Posterior vena cava (tissue), 2 donors: ENCODE results near the gene MBTPS1. TPM values are rescaled to one million over a fixed set of nuclear protein-coding genes. Genes with fewer than 3 reads are reported as not detected.

ENCODE experiments used
- DNase-seq: peaks from one replicate; pipeline ENCODE4 v3.0.0-alpha.2; 2020; ENCODE audit warnings: low spot score
- intact Hi-C, 2 donors: fragments of 100-400 bp; cut with DNase I; formaldehyde crosslinking; loops; one replicate each; pipeline versions ENCODE4 v1.14.1 to v1.14.2; 2022 to 2023
- total RNA-seq, 2 donors: library from RNA; stranded (reverse); fragmentation: NEBNext Ultra II Directional; extraction: Animal tissue kit (Norgen Biotek cat#: 25700); gene quantifications; one replicate each; pipeline ENCODE4 v1.2.1, GENCODE V29; 2021
- donor health status: DM: yes; HTN: yes; CAD: no.
- donor health status: DM: yes; HTN: yes; CAD: no.

Gene MBTPS1
- total RNA-seq, 2 donors from 2014 or later, result 61.9 to 71.3 TPM

GRCh38 chr16:84033251-84034195 is 83.2 kb downstream of the MBTPS1 start:
- DNase-seq, result no peak
- intact Hi-C loops, result no loop called here

- no peak for DNase-seq
- intact Hi-C loops, result no loop called here
Observed at GRCh38 chr16:84032458-84033178, 84.1 kb downstream of the MBTPS1 start.

GRCh38 chr16:84031556-84031955 is 85.2 kb downstream of the MBTPS1 start:
- intact Hi-C loops, result no loop called here

GRCh38 chr16:84029297-84030047 is 87.3 kb downstream of the MBTPS1 start:
- intact Hi-C loops, result no loop called here

More at GRCh38 chr16:84031556-84031955, 85.2 kb downstream of the MBTPS1 start:
- no peak for DNase-seq

GRCh38 chr16:84027625-84028024 is 89.1 kb downstream of the MBTPS1 start:
- DNase-seq, result no peak
- intact Hi-C loops, result no loop called here

More at GRCh38 chr16:84029297-84030047, 87.3 kb downstream of the MBTPS1 start:
- no peak for DNase-seq

- no peak for DNase-seq
- intact Hi-C loops, result no loop called here
Observed at GRCh38 chr16:84026606-84027005, 90.1 kb downstream of the MBTPS1 start.

GRCh38 chr16:84024854-84025253 is 91.9 kb downstream of the MBTPS1 start:
- DNase-seq, result peak; percentile 88
- intact Hi-C loops, result no loop called here

GRCh38 chr16:84022644-84023043 is 94.1 kb downstream of the MBTPS1 start:
- intact Hi-C loops, result no loop called here
- DNase-seq, result no peak

- no peak for DNase-seq
- intact Hi-C loops, result no loop called here
Observed at GRCh38 chr16:84021488-84021887, 95.3 kb downstream of the MBTPS1 start.

GRCh38 chr16:84020353-84020752 is 96.4 kb downstream of the MBTPS1 start:
- DNase-seq, result no peak
- intact Hi-C loops, result no loop called here

- intact Hi-C loops, result no loop called here
- no peak for DNase-seq
Observed at GRCh38 chr16:84018710-84019109, 98.0 kb downstream of the MBTPS1 start.

- no peak for DNase-seq
- intact Hi-C loops, result no loop called here
Observed at GRCh38 chr16:84016477-84016876, 100.3 kb downstream of the MBTPS1 start.

GRCh38 chr16:84015399-84015798 is 101.3 kb downstream of the MBTPS1 start:
- intact Hi-C loops, result no loop called here
- DNase-seq, result no peak

GRCh38 chr16:84014570-84015327 is 102.0 kb downstream of the MBTPS1 start:
- intact Hi-C loops, result no loop called here

GRCh38 chr16:84013787-84014569 is 102.8 kb downstream of the MBTPS1 start:
- no peak for DNase-seq
- intact Hi-C loops, result no loop called here

More at GRCh38 chr16:84014570-84015327, 102.0 kb downstream of the MBTPS1 start:
- DNase-seq, result no peak

- intact Hi-C loops, result no loop called here
- DNase-seq, result no peak
Observed at GRCh38 chr16:84009282-84009681, 107.5 kb downstream of the MBTPS1 start.

- no peak for DNase-seq
- intact Hi-C loops, result no loop called here
Observed at GRCh38 chr16:84007965-84008364, 108.8 kb downstream of the MBTPS1 start.

- intact Hi-C loops, result no loop called here
- no peak for DNase-seq
Observed at GRCh38 chr16:84007520-84007919, 109.2 kb downstream of the MBTPS1 start.
